Forelimb muscle (tissue), 1 donor: ENCODE measurements around the gene CSNK1A1. TPM values are rescaled to one million over a fixed set of nuclear protein-coding genes. Genes with fewer than 3 reads are reported as not detected.
A peak's percentile ranks its signal among the peaks of the same experiment; 100 is the strongest.
"Not testable (repeated sequence)": the region's sequence is repeated elsewhere in the genome, so short reads cannot be mapped to it uniquely, and the experiment has no call there.

Experiments used
- DNase-seq: peaks from one replicate; pipeline ENCODE4 v3.0.0-alpha.2; 2013; ENCODE audit warnings: low read depth
- polyA plus RNA-seq: library from polyadenylated mRNA; unstranded; fragments of 120-200 nt; gene quantifications from one replicate; pipeline ENCODE4 v1.2.1, GENCODE V29; 2013; ENCODE audit not compliant: insufficient read length

Gene CSNK1A1
- polyA plus RNA-seq, 1 donor, result 125 TPM

- no peak for DNase-seq
These were observed 21.8 kb downstream of the CSNK1A1 start for GRCh38 chr5:149529463-149529862.

GRCh38 chr5:149528281-149529060 is 22.8 kb downstream of the CSNK1A1 start:
- DNase-seq, result no peak

- DNase-seq, result no peak
These were observed 24.2 kb downstream of the CSNK1A1 start for GRCh38 chr5:149526845-149527590.

- DNase-seq, result no peak
These were observed 29.2 kb downstream of the CSNK1A1 start for GRCh38 chr5:149521739-149522685.

GRCh38 chr5:149519601-149520000 is 31.6 kb downstream of the CSNK1A1 start:
- DNase-seq, result no peak

- DNase-seq, result no peak
These were observed 32.6 kb downstream of the CSNK1A1 start for GRCh38 chr5:149518620-149519019.

- no peak for DNase-seq
These were observed 33.6 kb downstream of the CSNK1A1 start for GRCh38 chr5:149517461-149518122.

GRCh38 chr5:149514512-149514911 is 36.7 kb downstream of the CSNK1A1 start:
- no peak for DNase-seq

- not testable (repeated sequence) for DNase-seq
These were observed 37.8 kb downstream of the CSNK1A1 start for GRCh38 chr5:149513372-149513947.

- no peak for DNase-seq
These were observed 41.1 kb downstream of the CSNK1A1 start for GRCh38 chr5:149510136-149510535.

- no peak for DNase-seq
These were observed 46.6 kb downstream of the CSNK1A1 start for GRCh38 chr5:149504677-149505076.

- no peak for DNase-seq
These were observed 48.2 kb downstream of the CSNK1A1 start for GRCh38 chr5:149503006-149503405.

GRCh38 chr5:149500922-149501582 is 50.2 kb downstream of the CSNK1A1 start:
- DNase-seq, result no peak

GRCh38 chr5:149498724-149499336 is 52.4 kb downstream of the CSNK1A1 start:
- no peak for DNase-seq

GRCh38 chr5:149497357-149497756 is 53.9 kb downstream of the CSNK1A1 start:
- DNase-seq, result peak; percentile 65

GRCh38 chr5:149496917-149497316 is 54.3 kb downstream of the CSNK1A1 start:
- DNase-seq, result no peak

GRCh38 chr5:149496166-149496565 is 55.1 kb downstream of the CSNK1A1 start:
- no peak for DNase-seq

- DNase-seq, result no peak
These were observed 55.6 kb downstream of the CSNK1A1 start for GRCh38 chr5:149495673-149496072.

GRCh38 chr5:149493316-149493715 is 57.9 kb downstream of the CSNK1A1 start:
- no peak for DNase-seq

GRCh38 chr5:149492781-149493180 is 58.5 kb downstream of the CSNK1A1 start:
- DNase-seq, result no peak
